SU-DHL-6 (cell line): Measurements from ENCODE around the gene DBET.
"Not testable (repeated sequence)": the region's sequence is repeated elsewhere in the genome, so short reads cannot be mapped to it uniquely, and the experiment has no call there.

Experiments used
- H2AFZ ChIP-seq: fragments of 200-600 bp; sonication (generic); 2 replicates; pipeline ENCODE4 v1.6.1; 2014; ENCODE audit warnings: low read depth, mild to moderate bottlenecking, moderate library complexity, mixed read lengths, antibody characterized with exemption, low read length; ENCODE audit not compliant: severe bottlenecking
- H3F3A ChIP-seq: fragments of 200-600 bp; shearing (Covaris generic); 2 replicates; pipeline ENCODE4 v1.6.0; 2016; ENCODE audit warnings: antibody characterized with exemption, mild to moderate bottlenecking; ENCODE audit not compliant: insufficient read depth
- H3K27ac ChIP-seq: fragments of 200-600 bp; sonication (generic); 2 replicates; pipeline ENCODE4 v1.5.1; 2016; ENCODE audit warnings: low read depth, mild to moderate bottlenecking, low read length, moderate library complexity, mixed read lengths
- H3K27me3 ChIP-seq: fragments of 200-600 bp; sonication (generic), shearing (Covaris generic); 2 replicates; pipeline ENCODE4 v1.6.0; 2014; ENCODE audit warnings: mild to moderate bottlenecking, low read length
- H3K36me3 ChIP-seq: fragments of 200-600 bp; sonication (generic); 2 replicates; pipeline ENCODE4 v1.6.1; 2014; ENCODE audit warnings: mild to moderate bottlenecking, low read length, mixed read lengths
- H3K4me2 ChIP-seq: fragments of 300-600, 200-600 bp; shearing (Covaris generic), sonication (generic); 2 replicates; pipeline ENCODE4 v1.6.0; 2014; ENCODE audit warnings: low read length, low read depth, mild to moderate bottlenecking; ENCODE audit not compliant: poor library complexity, severe bottlenecking
- H3K4me3 ChIP-seq: fragments of 200-600 bp; sonication (generic); 2 replicates; pipeline ENCODE4 v1.5.1; 2014; ENCODE audit warnings: antibody characterized with exemption, low read length, mild to moderate bottlenecking, mixed read lengths; ENCODE audit not compliant: insufficient read depth, poor library complexity, severe bottlenecking
- H3K79me2 ChIP-seq: fragments of 200-600 bp; sonication (generic); 2 replicates; pipeline ENCODE4 v1.6.1; 2014; ENCODE audit warnings: mild to moderate bottlenecking, low read length, moderate library complexity; ENCODE audit not compliant: insufficient read depth
- H3K9ac ChIP-seq: fragments of 200-600 bp; sonication (generic); 2 replicates; pipeline ENCODE4 v1.7.0; 2014; ENCODE audit warnings: mild to moderate bottlenecking, low read length
- H3K9me2 ChIP-seq: fragments of 200-600 bp; sonication (generic); replicated peaks from 2 replicates; pipeline ENCODE4 v1.6.1; 2014; ENCODE audit warnings: low read length; ENCODE audit not compliant: insufficient read depth
- H3K9me3 ChIP-seq: fragments of 200-600 bp; sonication (generic); 2 replicates; pipeline ENCODE4 v1.6.1; 2014; ENCODE audit warnings: low read length, mixed read lengths; ENCODE audit not compliant: insufficient read depth
- H4K20me1 ChIP-seq: fragments of 200-600 bp; sonication (generic); 2 replicates; pipeline ENCODE4 v1.6.1; 2014; ENCODE audit warnings: low read depth, mild to moderate bottlenecking, antibody characterized with exemption, low read length, moderate library complexity, mixed read lengths

The DBET gene

DNA sequence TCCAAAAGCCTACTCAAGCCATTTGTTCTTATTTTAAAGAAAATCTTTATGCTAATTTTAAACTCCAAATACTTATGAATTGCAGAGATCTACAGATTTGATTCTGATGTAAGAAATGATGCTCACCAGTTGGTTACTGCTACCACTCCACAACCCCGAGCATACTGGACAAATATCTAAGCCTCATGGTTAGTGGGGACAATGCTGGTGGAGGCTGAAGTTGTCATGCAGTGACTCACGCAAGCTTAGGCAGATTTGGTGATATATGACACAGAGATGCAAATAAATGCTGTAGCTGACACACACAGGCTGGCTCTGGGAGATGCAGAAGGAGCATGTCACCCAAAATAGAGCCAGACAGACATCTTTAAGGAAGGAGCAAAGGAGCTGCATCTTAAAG is 35.3 kb downstream of the DBET start:
- H3K27me3 ChIP-seq, H4K20me1 ChIP-seq, H3K4me2 ChIP-seq, H3K36me3 ChIP-seq, H3K9me3 ChIP-seq, H2AFZ ChIP-seq, H3K9me2 ChIP-seq, H3K27ac ChIP-seq, H3K4me3 ChIP-seq, H3K79me2 ChIP-seq, H3F3A ChIP-seq, H3K9ac ChIP-seq: not testable (repeated sequence)

DNA sequence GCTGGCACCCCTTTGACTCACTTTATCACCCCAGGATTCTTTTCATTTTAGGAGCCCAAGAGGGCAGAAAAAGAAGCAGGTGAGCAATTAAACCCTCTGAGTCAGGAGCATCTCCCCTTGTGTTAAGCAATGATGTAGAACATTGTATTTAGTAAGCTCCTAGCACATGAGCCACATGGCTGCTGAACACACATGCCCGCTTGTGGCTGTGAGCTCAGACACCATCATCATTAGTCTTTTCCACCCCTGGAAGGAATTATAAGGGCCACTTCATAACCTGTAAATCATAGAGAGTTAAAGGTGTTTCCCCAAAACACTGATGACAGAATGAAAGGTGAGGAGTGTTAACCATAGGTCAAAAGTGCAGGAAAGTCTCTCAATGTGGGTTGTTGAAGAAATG is 37.2 kb downstream of the DBET start:
- H3K79me2 ChIP-seq, H3K27ac ChIP-seq, H3K27me3 ChIP-seq, H3K9ac ChIP-seq, H3K4me2 ChIP-seq, H3K4me3 ChIP-seq, H3K9me3 ChIP-seq, H4K20me1 ChIP-seq, H2AFZ ChIP-seq, H3F3A ChIP-seq, H3K9me2 ChIP-seq, H3K36me3 ChIP-seq: not testable (repeated sequence)

DNA sequence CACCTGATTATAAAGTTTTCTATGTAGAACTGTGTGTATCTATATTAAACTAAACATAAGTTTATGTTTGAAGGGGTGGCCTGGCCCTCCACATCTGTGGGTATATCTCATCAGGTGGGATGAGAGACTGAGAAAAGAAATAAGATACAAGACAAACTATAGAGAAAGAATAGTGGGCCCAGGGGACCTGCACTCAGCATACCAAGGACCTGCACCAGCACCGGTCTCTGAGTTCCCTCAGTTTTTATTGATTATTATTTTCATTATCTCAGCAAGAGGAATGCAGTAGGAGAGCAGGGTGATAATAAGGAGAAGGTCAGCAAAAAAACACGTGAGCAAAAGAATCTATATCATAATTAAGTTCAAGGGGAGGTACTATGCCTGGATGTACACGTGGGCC is 41.9 kb downstream of the DBET start:
- not testable (repeated sequence) for H3F3A ChIP-seq, H4K20me1 ChIP-seq, H3K9me2 ChIP-seq, H3K4me3 ChIP-seq, H3K4me2 ChIP-seq, H3K36me3 ChIP-seq, H3K9me3 ChIP-seq, H3K9ac ChIP-seq, H3K27ac ChIP-seq, H3K79me2 ChIP-seq, H2AFZ ChIP-seq, H3K27me3 ChIP-seq

DNA sequence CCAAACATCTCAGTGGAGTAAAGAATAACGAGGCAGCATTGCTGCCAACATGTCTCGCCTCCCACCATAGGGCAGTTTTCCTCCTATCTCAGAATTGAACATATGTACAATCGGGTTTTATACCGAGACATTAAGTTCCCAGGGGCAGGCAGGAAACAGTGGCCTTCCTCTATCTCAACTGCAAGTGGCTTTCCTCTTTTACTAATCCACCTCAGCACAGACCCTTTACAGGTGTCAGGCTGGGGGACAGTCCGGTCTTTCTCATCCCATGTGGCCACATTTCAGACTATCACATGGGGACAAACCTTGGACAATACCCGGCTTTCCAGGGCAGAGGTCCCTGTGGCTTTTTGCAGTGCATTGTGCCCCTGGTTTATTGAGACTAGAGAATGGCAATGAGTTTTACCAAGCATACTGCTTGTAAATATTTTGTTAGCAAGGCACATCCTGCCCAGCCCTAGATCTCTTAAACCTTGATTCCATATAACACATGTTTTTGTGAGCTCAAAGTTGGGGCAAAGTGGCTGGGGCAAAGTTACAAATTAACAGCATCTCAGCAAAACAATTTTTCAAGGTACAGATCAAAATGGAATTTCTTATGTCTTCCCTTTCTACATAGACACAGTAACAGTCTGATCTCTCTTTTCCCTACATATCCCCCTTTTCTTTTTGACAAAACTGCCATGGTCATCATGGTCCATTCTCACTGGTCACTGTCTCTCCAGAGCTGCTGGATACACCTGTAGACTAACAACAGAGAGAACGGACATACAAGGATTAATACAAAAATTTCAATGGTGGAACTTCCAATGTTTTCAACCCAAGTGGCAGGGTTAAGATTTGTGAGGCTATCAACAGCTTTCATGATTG is 42.5 kb downstream of the DBET start:
- H3K4me3 ChIP-seq, H3K27ac ChIP-seq, H2AFZ ChIP-seq, H3K9me2 ChIP-seq, H4K20me1 ChIP-seq, H3K9ac ChIP-seq, H3K36me3 ChIP-seq, H3K4me2 ChIP-seq, H3K9me3 ChIP-seq, H3F3A ChIP-seq, H3K27me3 ChIP-seq, H3K79me2 ChIP-seq: not testable (repeated sequence)

DNA sequence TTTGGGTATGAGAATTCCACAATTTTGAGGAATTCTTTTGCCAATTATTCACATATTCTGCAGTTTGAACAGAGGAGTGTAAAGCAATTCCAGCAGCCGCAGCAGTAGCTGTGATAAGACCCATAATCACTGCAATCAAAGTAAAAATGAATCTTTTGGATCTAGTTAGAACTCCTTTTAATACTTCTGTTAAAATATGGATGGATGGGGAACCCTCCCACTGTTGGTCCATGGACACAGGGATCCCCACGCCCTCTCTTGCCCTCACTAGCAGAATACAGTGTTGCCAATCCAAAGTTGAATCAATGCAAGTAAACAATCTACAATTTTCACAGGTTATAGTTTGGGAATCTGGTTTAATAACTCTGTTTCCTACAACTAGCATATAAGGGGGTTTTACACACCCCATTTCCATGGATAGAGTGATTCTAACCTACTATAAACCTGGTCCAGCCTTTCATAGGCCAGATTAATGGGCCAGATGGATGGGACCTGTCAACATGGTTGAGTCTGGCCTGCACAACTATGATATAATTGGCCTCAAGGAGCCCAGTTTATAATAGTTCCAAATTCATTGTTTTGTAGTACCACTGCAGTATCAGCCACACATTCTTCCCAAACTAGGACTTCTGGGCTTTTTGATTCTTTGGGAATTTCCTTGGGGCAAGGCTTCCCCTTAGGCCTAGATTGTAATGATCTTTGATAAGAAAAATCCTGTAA is 43.6 kb downstream of the DBET start:
- H3K9me2 ChIP-seq, H3K36me3 ChIP-seq, H3K9ac ChIP-seq, H3K4me3 ChIP-seq, H3K4me2 ChIP-seq, H3K27me3 ChIP-seq, H3K27ac ChIP-seq, H3F3A ChIP-seq, H3K9me3 ChIP-seq, H3K79me2 ChIP-seq, H2AFZ ChIP-seq, H4K20me1 ChIP-seq: not testable (repeated sequence)

DNA sequence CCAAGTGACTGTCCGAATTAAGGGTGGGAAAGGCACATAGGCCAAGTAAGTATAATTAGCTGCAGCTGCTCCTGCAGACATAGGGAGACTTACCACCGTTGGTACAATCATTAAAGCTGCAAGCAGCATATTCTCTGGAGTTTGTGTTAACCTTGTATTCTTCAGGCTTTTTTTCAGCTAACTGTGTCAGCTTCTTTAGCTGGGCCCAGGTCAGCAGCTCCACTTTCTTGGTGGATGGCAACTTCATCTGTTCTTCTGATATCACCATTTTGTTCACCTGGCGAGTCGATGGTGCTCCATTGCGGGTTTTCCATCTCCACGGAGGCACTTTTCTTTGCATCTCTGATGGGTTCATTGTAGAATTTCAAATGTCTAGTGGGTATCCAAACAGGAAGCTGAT is 44.5 kb downstream of the DBET start:
- H3K79me2 ChIP-seq, H3K4me2 ChIP-seq, H3K36me3 ChIP-seq, H3K27me3 ChIP-seq, H2AFZ ChIP-seq, H3K9me2 ChIP-seq, H3K9ac ChIP-seq, H3K9me3 ChIP-seq, H3K4me3 ChIP-seq, H3K27ac ChIP-seq, H3F3A ChIP-seq, H4K20me1 ChIP-seq: not testable (repeated sequence)

DNA sequence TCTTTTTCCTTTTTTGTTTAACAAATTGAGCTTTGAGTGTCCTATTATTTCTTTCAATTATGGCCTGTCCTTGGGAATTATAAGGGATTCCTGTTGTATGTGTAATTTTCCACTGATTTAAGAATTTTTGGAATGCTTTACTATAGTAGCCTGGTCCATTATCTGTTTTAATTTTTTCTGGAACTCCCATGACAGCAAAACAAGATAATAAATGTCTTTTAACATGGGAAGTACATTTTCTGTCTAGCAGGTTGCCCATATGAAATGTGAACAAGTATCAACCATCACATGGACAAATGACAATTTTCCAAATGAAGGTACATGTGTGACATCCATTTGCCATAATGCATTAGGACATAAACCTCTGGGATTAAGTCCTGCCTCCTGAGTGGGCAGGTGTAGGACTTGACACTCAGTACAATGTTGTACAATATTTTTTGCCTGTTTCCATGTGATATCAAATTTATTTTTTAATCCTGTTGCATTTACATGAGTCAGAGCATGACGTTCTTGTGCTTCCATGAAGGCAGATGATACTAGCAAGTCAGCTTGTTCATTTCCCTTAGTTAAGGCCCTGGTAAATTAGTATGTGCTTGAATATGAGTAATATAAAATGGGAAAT is 45.2 kb downstream of the DBET start:
- H3K4me3 ChIP-seq, H3K9me3 ChIP-seq, H4K20me1 ChIP-seq, H3K36me3 ChIP-seq, H3K9ac ChIP-seq, H3K79me2 ChIP-seq, H2AFZ ChIP-seq, H3K9me2 ChIP-seq, H3K27ac ChIP-seq, H3K4me2 ChIP-seq, H3F3A ChIP-seq, H3K27me3 ChIP-seq: not testable (repeated sequence)

DNA sequence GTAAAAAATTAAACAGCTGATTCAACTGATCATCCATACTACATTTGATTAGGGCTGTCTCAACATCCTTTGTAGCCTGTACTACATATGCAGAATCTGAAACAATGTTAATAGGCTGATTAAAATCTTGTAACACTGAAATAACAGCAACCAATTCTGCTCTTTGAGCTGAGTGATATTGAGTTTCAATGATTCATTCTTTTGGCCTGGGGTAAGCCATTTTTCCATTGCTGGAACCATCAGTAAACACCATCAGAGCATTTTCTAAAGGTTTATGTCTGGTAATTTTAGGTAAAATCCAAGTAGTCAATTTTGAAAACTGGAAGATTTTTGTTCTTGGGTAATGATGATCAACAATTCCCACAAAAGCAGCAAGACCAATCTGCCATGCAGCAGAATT is 45.7 kb downstream of the DBET start:
- not testable (repeated sequence) for H3K36me3 ChIP-seq, H3K79me2 ChIP-seq, H3K4me3 ChIP-seq, H4K20me1 ChIP-seq, H3K9me3 ChIP-seq, H3K9me2 ChIP-seq, H3K9ac ChIP-seq, H3K27me3 ChIP-seq, H3K4me2 ChIP-seq, H2AFZ ChIP-seq, H3F3A ChIP-seq, H3K27ac ChIP-seq
